ENCODE data around the gene SRP68.

SRP68 gene

GRCh38 chr17:76065775-76066174 is 6.5 kb downstream of the SRP68 start:
- TF ChIP-seq ZBTB7A (IDR thresholded peaks at IDR 0.05; ENCODE audit: low read depth) (no peak), FOXM1 (IDR thresholded peaks at IDR 0.05; ENCODE audit: borderline replicate concordance, low read depth) (no peak), TCF12 (IDR thresholded peaks at IDR 0.05; ENCODE audit: low read depth) (no peak), USF1 (IDR thresholded peaks at IDR 0.05) (no peak), EP300 (IDR thresholded peaks at IDR 0.05; ENCODE audit: borderline replicate concordance) (no peak), EGR1 (IDR thresholded peaks at IDR 0.05) (no peak), TAF1 (IDR thresholded peaks at IDR 0.05; ENCODE audit: low read depth) (no peak), YY1 (IDR thresholded peaks at IDR 0.05; ENCODE audit: low read depth) (no peak), MAX (IDR thresholded peaks at IDR 0.05) (no peak), TEAD4 (IDR thresholded peaks at IDR 0.05) (no peak), RAD21 (IDR thresholded peaks at IDR 0.05; ENCODE audit: low read depth) (no peak), REST (IDR thresholded peaks at IDR 0.05; ENCODE audit: low read depth) (no peak), NFIC (IDR thresholded peaks at IDR 0.05) (no peak), CREB1 (IDR thresholded peaks at IDR 0.05; ENCODE audit: low read depth) (no peak), CEBPB (IDR thresholded peaks at IDR 0.05) (no peak)

GRCh38 chr17:76063875-76064546 is 8.3 kb downstream of the SRP68 start:
- TF ChIP-seq REST (IDR thresholded peaks at IDR 0.05; ENCODE audit: low read depth) (no peak), YY1 (IDR thresholded peaks at IDR 0.05; ENCODE audit: low read depth) (no peak), MAX (IDR thresholded peaks at IDR 0.05) (no peak), TEAD4 (IDR thresholded peaks at IDR 0.05) (no peak), CEBPB (IDR thresholded peaks at IDR 0.05) (no peak), TCF12 (IDR thresholded peaks at IDR 0.05; ENCODE audit: low read depth) (no peak), FOXM1 (IDR thresholded peaks at IDR 0.05; ENCODE audit: borderline replicate concordance, low read depth) (no peak), CREB1 (IDR thresholded peaks at IDR 0.05; ENCODE audit: low read depth) (no peak), EGR1 (IDR thresholded peaks at IDR 0.05) (no peak), TAF1 (IDR thresholded peaks at IDR 0.05; ENCODE audit: low read depth) (no peak), RAD21 (IDR thresholded peaks at IDR 0.05; ENCODE audit: low read depth) (no peak), NFIC (IDR thresholded peaks at IDR 0.05) (no peak), ZBTB7A (IDR thresholded peaks at IDR 0.05; ENCODE audit: low read depth) (no peak), USF1 (IDR thresholded peaks at IDR 0.05) (no peak), EP300 (IDR thresholded peaks at IDR 0.05; ENCODE audit: borderline replicate concordance) (no peak)

- TF ChIP-seq MAX (IDR thresholded peaks at IDR 0.05) = no peak
Observed at GRCh38 chr17:76056882-76057281, 15.4 kb downstream of the SRP68 start.

GRCh38 chr17:76054112-76054476 is 18.2 kb downstream of the SRP68 start:
- TF ChIP-seq EP300 (IDR thresholded peaks at IDR 0.05; ENCODE audit: borderline replicate concordance) (no peak), TEAD4 (IDR thresholded peaks at IDR 0.05) (peak; percentile 56), MAX (IDR thresholded peaks at IDR 0.05) (0 out of 2 replicates have a peak, but pooled peaks have one; percentile 20)

GRCh38 chr17:76053246-76054111 is 18.8 kb downstream of the SRP68 start:
- TF ChIP-seq USF1 (IDR thresholded peaks at IDR 0.05) (no peak), MAX (IDR thresholded peaks at IDR 0.05) (no peak), NFIC (IDR thresholded peaks at IDR 0.05) (no peak), TEAD4 (IDR thresholded peaks at IDR 0.05) (no peak)

Measured in Ishikawa (cell line).